ENCODE results near the gene ZNF454. TPM values are rescaled to one million over a fixed set of nuclear protein-coding genes. Genes with fewer than 3 reads are reported as not detected.

The ZNF454 gene
- total RNA-seq, 5 donors from 2014 or later (not counting 1 experiment from before 2014, with no cell fraction given), result 0.09 to 0.23 TPM; not detected in 3

DNA sequence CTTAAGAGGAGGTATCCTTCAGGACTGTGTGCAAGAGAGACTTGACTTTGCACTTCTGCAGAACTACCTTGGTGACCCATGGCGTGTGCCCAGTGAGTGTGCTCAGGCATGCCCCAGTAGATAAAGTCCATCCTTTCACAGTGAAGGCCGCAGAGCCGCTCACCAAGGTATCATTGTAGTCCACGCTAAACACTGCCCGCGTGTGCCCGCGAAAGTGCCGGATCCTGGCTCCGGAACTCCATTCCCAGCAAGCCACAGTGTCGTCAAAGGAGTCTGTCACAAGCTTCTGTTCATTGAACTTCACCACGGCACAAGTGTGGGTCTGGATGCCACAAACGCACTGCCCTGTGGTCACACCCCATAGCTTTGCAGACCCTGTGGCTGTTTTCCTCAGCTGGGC is 57.4 kb downstream of the ZNF454 start:
- ATAC-seq (replicated peaks in 1 of 4), result no peak
- H3K36me3 Mint-ChIP-seq, result no peaks in the 10 kb centered on the region
- POLR2A ChIA-PET, result no interaction called here

DNA sequence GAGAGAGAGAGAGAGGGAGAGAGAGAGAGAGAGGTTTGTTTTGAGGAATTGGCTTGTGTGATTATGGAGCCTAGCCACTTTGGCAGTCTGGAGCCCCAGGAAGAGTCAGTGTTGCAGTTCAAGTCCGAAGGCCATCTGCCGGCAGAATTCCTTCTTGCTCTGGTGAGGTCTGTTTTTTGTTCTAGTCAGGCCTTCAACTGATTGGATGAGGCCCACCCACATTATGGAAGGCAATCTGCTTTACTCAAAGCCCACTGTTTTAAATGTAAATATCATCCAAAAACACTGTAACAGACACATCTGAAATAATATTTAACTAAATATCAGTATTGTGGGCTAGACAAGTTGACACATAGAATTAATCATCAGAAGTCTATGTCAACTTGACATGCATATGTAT is 65.6 kb downstream of the ZNF454 start:
- no peaks in the 10 kb centered on the region for H3K36me3 Mint-ChIP-seq
- WGBS (ENCODE audit: insufficient coverage), result 83% methylated on average over 1 of the region's 2 CpGs
- no peak for DNase-seq
- Histone ChIP-seq H3K4me1 (ENCODE audit: control insufficient read depth in 1 of 2, extremely low read depth in 1 of 2, insufficient read depth in 2 of 2, low read length in 2 of 2) (no peaks in the 10 kb centered on the region), H3K9me3 (peaks cover 3% of the 10 kb centered on the region), H3K36me3 (ENCODE audit: control insufficient read depth in 2 of 2, extremely low read depth in 1 of 2, insufficient read depth in 1 of 2, low read length in 1 of 2) (no peaks in the 10 kb centered on the region), H3K4me3 (ENCODE audit: control insufficient read depth in 1 of 2, extremely low read depth in 1 of 2, low read length in 1 of 2) (no peak overlapping the region), H3K27ac (ENCODE audit: low read length) (no peak overlapping the region), H3K27me3 (replicated peaks in 1 of 2; ENCODE audit: control insufficient read depth in 2 of 2, extremely low read depth in 1 of 2, insufficient read depth in 2 of 2, low read length in 1 of 2) (no peaks in the 10 kb centered on the region)
- ChIA-PET CTCF (no interaction called here), POLR2A (no interaction called here)
- no peak for ATAC-seq (replicated peaks in 1 of 4)
- no peak overlapping the region for H3K27ac Mint-ChIP-seq
- peaks cover 8 to 17% of the 10 kb centered on the region in 2 donors for H3K27me3 Mint-ChIP-seq
- peaks cover 13 to 51% (median 19%) of the 10 kb centered on the region in 3 donors for H3K9me3 Mint-ChIP-seq
- no peaks in the 10 kb centered on the region for H3K4me1 Mint-ChIP-seq
- no peak overlapping the region for H3K4me3 Mint-ChIP-seq

More for the DNA sequence above, 57.4 kb downstream of the ZNF454 start:
- H3K27ac ChIP-seq (ENCODE audit: low read length), result no peak overlapping the region
- H3K9me3 ChIP-seq, result peaks cover 3% of the 10 kb centered on the region
- Mint-ChIP-seq H3K4me3 (no peak overlapping the region), H3K9me3 (peaks cover 0 to 17% (median 2%) of the 10 kb centered on the region in 3 donors), H3K27ac (no peak overlapping the region), H3K27me3 (peaks cover 27 to 34% of the 10 kb centered on the region in 2 donors), H3K4me1 (peaks cover 4 to 6% (median 4%) of the 10 kb centered on the region in 3 donors)
- no peaks in the 10 kb centered on the region for H3K36me3 ChIP-seq (ENCODE audit: control insufficient read depth in 2 of 2, extremely low read depth in 1 of 2, insufficient read depth in 1 of 2, low read length in 1 of 2)
- H3K4me3 ChIP-seq (ENCODE audit: control insufficient read depth in 1 of 2, extremely low read depth in 1 of 2, low read length in 1 of 2), result no peak overlapping the region
- CTCF ChIA-PET, result no interaction called here
- H3K27me3 ChIP-seq (replicated peaks in 1 of 2; ENCODE audit: control insufficient read depth in 2 of 2, extremely low read depth in 1 of 2, insufficient read depth in 2 of 2, low read length in 1 of 2), result peaks cover 0 to 31% of the 10 kb centered on the region in 2 experiments
- H3K4me1 ChIP-seq (ENCODE audit: control insufficient read depth in 1 of 2, extremely low read depth in 1 of 2, insufficient read depth in 2 of 2, low read length in 2 of 2), result no peaks in the 10 kb centered on the region
- DNase-seq, result no peak
- 94% methylated on average over 13 of the region's 13 CpGs for WGBS (ENCODE audit: insufficient coverage)

DNA sequence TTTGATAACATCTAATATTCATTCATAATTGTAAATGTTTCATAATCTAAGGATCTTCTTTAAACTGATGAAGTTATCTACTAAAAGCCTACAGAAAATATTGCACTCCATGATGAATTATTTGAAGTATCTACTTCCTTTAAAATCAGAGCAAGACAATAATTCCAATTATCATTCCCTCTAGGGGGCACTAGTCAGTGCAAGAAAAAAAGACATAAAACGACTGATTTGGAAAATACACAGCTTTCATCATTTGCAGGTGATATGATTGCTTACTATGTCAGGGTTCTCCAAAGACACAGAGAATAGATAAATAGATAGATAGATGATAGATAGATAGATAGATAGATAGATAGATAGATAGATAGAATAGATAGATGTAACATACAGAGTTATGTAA is 67.7 kb downstream of the ZNF454 start:
- H3K4me3 ChIP-seq (ENCODE audit: control insufficient read depth in 1 of 2, extremely low read depth in 1 of 2, low read length in 1 of 2), result no peak overlapping the region
- Mint-ChIP-seq H3K27me3 (peaks cover 0 to 11% of the 10 kb centered on the region in 2 donors), H3K36me3 (no peaks in the 10 kb centered on the region), H3K4me1 (no peaks in the 10 kb centered on the region), H3K27ac (no peak overlapping the region), H3K4me3 (no peak overlapping the region), H3K9me3 (peaks cover 19 to 44% (median 19%) of the 10 kb centered on the region in 3 donors)
- H3K36me3 ChIP-seq (ENCODE audit: control insufficient read depth in 2 of 2, extremely low read depth in 1 of 2, insufficient read depth in 1 of 2, low read length in 1 of 2), result no peaks in the 10 kb centered on the region
- H3K27ac ChIP-seq (ENCODE audit: low read length), result no peak overlapping the region
- ChIA-PET CTCF (no interaction called here), POLR2A (no interaction called here)
- DNase-seq, result no peak
- no peak for ATAC-seq (replicated peaks in 1 of 4)
- WGBS (ENCODE audit: insufficient coverage), result no CpG with 5 or more reads among the region's 1 CpG
- peaks cover 0 to 3% of the 10 kb centered on the region in 2 experiments for H3K27me3 ChIP-seq (replicated peaks in 1 of 2; ENCODE audit: control insufficient read depth in 2 of 2, extremely low read depth in 1 of 2, insufficient read depth in 2 of 2, low read length in 1 of 2)
- no peaks in the 10 kb centered on the region for H3K4me1 ChIP-seq (ENCODE audit: control insufficient read depth in 1 of 2, extremely low read depth in 1 of 2, insufficient read depth in 2 of 2, low read length in 2 of 2)
- H3K9me3 ChIP-seq, result no peaks in the 10 kb centered on the region

Other genes with a start within 250 kb of the ZNF454 start
- 10 to 100 TPM; 10.9 to 20.4 (median 17.3) TPM for gene ZNF354A, start 210.5 kb upstream of the ZNF454 start, total RNA-seq
- 10 to 100 TPM; 14.5 to 37.8 (median 32.5) TPM for gene ZNF354B, start 81.2 kb upstream of the ZNF454 start, total RNA-seq
- 1 to 10 TPM in 3 of 5 donors, under 1 TPM in 2; 0.65 to 1.8 (median 1.1) TPM for gene ZFP2, start 45.3 kb upstream of the ZNF454 start, total RNA-seq
- not detected for gene GRM6, start 54.1 kb downstream of the ZNF454 start, total RNA-seq
- gene ZNF879, start 82.6 kb downstream of the ZNF454 start, total RNA-seq, result 10 to 100 TPM in 3 of 5 donors, 1 to 10 TPM in 2; 6.5 to 15.2 (median 10.7) TPM
- gene ZNF354C, start 119.2 kb downstream of the ZNF454 start, total RNA-seq, result 1 to 10 TPM; 5.3 to 9.3 (median 8.1) TPM